Lung (tissue), 12 donors: ENCODE data around the gene ARMC2. TPM values are rescaled to one million over a fixed set of nuclear protein-coding genes. Genes with fewer than 3 reads are reported as not detected.

ENCODE experiments used
- ATAC-seq: fragments of 200-7000 bp; cut with Tn5 transposase; one replicate; pipeline ENCODE4 v1.9.1; 2020; ENCODE audit warnings: moderate number of reproducible peaks; ENCODE audit not compliant: insufficient read depth, low FRiP score
- DNase-seq, 3 donors: peaks; one replicate each; pipeline ENCODE4 v3.0.0-alpha.2; 2013 to 2017
- H3K27ac ChIP-seq, 2 donors: one replicate each; pipeline ENCODE4 v1.5.1; 2013; ENCODE audit warnings: mild to moderate bottlenecking in 2 of 2, moderate library complexity in 2 of 2, control low read depth in 1 of 2, inconsistent platforms in 1 of 2, low read depth in 1 of 2, low read length in 1 of 2
- H3K27me3 ChIP-seq, 3 donors: one replicate each; pipeline ENCODE4 v1.5.1; 2013; ENCODE audit warnings: low read length in 2 of 3; ENCODE audit not compliant: control insufficient read depth in 3 of 3, insufficient read depth in 3 of 3
- H3K36me3 ChIP-seq, 4 donors: one replicate each; pipeline ENCODE4 v1.5.1; 2013; ENCODE audit warnings: low read length in 4 of 4, mild to moderate bottlenecking in 1 of 4, moderate library complexity in 1 of 4; ENCODE audit not compliant: control insufficient read depth in 4 of 4, insufficient read depth in 4 of 4
- H3K4me1 ChIP-seq, 5 donors: one replicate each; pipeline ENCODE4 v1.5.1; 2013; ENCODE audit warnings: low read length in 5 of 5, mild to moderate bottlenecking in 2 of 5, moderate library complexity in 1 of 5; ENCODE audit not compliant: control insufficient read depth in 5 of 5, insufficient read depth in 5 of 5
- H3K4me3 ChIP-seq: one replicate; pipeline ENCODE4 v1.5.1; 2013; ENCODE audit warnings: mild to moderate bottlenecking, control low read depth, moderate library complexity
- H3K9ac ChIP-seq, 2 donors: one replicate each; pipeline ENCODE4 v1.5.1; 2013; ENCODE audit warnings: low read length in 2 of 2, control low read depth in 1 of 2; ENCODE audit not compliant: insufficient read depth in 1 of 2
- H3K9me3 ChIP-seq, 4 donors: one replicate each; pipeline ENCODE4 v1.5.1; 2013; ENCODE audit warnings: low read length in 3 of 4, mild to moderate bottlenecking in 1 of 4, moderate library complexity in 1 of 4; ENCODE audit not compliant: control insufficient read depth in 4 of 4, insufficient read depth in 3 of 4
- WGBS, 2 donors: extraction: QIAGEN DNeasy Blood & Tissue Kit; methylation state at CpG; one replicate each; pipeline ENCODE4 v1.1.7; 2013; 5-methylcytosine and 5-hydroxymethylcytosine counted together
- polyA plus RNA-seq, 2 donors: library from polyadenylated mRNA; stranded (reverse); fragments of 200-250 nt; gene quantifications; one replicate each; pipeline ENCODE4 v1.2.1, GENCODE V29; 2013
- total RNA-seq, 2 donors: library from RNA; depleted of rRNA in 1 of 2; stranded (reverse); fragments of >200 nt in 1 of 2; gene quantifications; one replicate each; pipeline ENCODE4 v1.2.1, GENCODE V29; 2014 to 2021
- TF ChIP-seq, protein P1 (sequence below): IDR thresholded peaks from 2 replicates; pipeline ENCODE4 v1.5.1; 2012; ENCODE audit warnings: mild to moderate bottlenecking; ENCODE audit errors: control extremely low read depth, extremely low read depth
- donor health status: control.
- donor health status: control.
- donor health status: Bipolar disorder and iron deficiency.
- donor health status: healthy.
- donor health status: DM: yes; HTN: yes; CAD: no.

ARMC2 gene
- total and polyA plus RNA-seq, 4 donors, result 2.9 to 16.5 (median 7.4) TPM

DNA sequence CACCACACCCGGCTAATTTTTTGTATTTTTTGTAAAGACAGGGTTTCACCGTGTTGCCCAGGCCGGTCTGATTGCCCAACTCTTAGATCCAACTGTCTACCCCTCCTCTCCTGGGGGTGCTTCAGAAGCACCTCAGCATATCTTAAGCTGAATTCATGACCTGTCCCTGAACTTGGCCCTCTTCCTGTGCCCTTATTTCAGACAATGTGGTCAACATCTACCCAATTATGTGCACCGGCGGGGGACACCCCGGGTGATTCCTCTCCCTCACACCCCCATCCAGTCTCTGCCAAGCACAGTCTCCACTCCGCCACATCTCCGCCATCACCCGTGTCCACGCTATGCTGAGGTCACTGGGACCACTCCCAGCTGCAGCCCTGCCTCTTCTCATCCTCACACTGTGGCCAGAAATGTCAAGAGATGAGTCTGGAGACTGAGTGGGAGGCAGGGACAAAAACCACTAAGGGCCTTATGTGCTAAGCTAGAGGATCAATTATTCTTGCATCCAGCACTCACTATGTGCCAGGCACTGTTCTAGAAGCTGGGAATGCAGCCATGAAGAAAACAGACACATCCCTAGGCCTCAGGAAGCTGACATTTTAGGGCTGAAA, 111.9 kb downstream of the ARMC2 start:
- no peak for ATAC-seq
- no peak overlapping the region for H3K4me3 ChIP-seq
- no peak overlapping the region for H3K9ac ChIP-seq
- no peak for DNase-seq
- TF ChIP-seq, protein P1, sequence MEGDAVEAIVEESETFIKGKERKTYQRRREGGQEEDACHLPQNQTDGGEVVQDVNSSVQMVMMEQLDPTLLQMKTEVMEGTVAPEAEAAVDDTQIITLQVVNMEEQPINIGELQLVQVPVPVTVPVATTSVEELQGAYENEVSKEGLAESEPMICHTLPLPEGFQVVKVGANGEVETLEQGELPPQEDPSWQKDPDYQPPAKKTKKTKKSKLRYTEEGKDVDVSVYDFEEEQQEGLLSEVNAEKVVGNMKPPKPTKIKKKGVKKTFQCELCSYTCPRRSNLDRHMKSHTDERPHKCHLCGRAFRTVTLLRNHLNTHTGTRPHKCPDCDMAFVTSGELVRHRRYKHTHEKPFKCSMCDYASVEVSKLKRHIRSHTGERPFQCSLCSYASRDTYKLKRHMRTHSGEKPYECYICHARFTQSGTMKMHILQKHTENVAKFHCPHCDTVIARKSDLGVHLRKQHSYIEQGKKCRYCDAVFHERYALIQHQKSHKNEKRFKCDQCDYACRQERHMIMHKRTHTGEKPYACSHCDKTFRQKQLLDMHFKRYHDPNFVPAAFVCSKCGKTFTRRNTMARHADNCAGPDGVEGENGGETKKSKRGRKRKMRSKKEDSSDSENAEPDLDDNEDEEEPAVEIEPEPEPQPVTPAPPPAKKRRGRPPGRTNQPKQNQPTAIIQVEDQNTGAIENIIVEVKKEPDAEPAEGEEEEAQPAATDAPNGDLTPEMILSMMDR, result no peak
- no peaks in the 10 kb centered on the region for H3K36me3 ChIP-seq
- no peaks in the 10 kb centered on the region for H3K27me3 ChIP-seq
- no peaks in the 10 kb centered on the region for H3K9me3 ChIP-seq
- no peak overlapping the region for H3K27ac ChIP-seq
- WGBS, 2 donors, result 69 to 75% methylated on average over 10 of the region's 10 CpGs
- peaks cover 0 to 3% (median 0%) of the 10 kb centered on the region in 5 donors for H3K4me1 ChIP-seq

DNA sequence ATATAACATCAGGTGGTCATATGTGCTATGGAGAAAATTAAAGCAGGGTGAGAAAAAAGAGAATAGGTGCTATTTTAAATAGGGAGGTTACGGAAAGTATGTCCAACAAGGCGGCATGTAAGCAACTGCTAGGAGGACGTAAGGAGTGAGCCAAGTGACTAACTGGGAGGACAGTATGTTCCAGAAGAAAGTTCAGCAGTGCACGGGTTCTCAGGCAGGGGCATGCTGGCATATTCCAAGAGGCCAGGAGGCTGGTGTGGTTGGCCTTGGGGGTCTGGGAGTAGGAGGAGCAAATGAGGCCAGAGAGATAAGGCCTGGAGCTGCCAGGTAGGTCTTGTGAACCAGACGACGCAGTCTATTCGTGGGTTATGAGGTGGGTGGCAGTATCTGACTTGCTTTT, 112.4 kb downstream of the ARMC2 start:
- H3K36me3 ChIP-seq, result peaks cover 0 to 3% (median 0%) of the 10 kb centered on the region in 4 donors
- H3K4me1 ChIP-seq, result peaks cover 0 to 3% (median 0%) of the 10 kb centered on the region in 5 donors
- ATAC-seq, result no peak
- H3K27me3 ChIP-seq, result no peaks in the 10 kb centered on the region
- no peak for DNase-seq
- H3K4me3 ChIP-seq, result no peak overlapping the region
- TF ChIP-seq, protein P1, result no peak
- no peaks in the 10 kb centered on the region for H3K9me3 ChIP-seq
- no peak overlapping the region for H3K27ac ChIP-seq
- no peak overlapping the region for H3K9ac ChIP-seq
- 96% methylated on average over 7 of the region's 7 CpGs for WGBS, 2 donors

DNA sequence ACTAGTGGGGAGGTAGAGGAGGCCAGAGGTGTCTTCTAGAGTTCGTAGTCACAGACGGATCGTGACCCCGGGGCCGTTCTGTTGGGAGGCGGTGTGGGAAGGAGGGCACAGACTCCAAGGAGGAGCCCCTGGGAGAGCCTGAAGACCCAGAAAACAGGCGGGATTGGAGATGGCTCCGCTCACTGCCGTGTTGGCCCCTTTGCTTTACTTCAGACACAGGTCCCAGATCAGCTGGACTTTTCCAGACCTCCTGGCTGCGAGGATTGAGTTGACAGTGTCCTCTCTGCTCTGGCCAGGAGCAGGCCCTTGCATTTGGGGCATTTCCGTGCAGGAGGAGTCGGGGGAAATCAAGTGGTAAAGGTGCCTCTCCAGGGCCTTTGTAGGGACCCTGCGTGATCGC, 112.9 kb downstream of the ARMC2 start:
- TF ChIP-seq, protein P1, result no peak
- Histone ChIP-seq H3K4me3 (no peak overlapping the region), H3K9ac (no peak overlapping the region), H3K9me3 (no peaks in the 10 kb centered on the region), H3K4me1 (peaks cover 0 to 3% (median 0%) of the 10 kb centered on the region in 5 donors), H3K27me3 (no peaks in the 10 kb centered on the region), H3K36me3 (peaks cover 0 to 3% (median 0%) of the 10 kb centered on the region in 4 donors), H3K27ac (no peak overlapping the region)
- DNase-seq (no peak), ATAC-seq (no peak)
- WGBS, 2 donors, result 98 to 99% methylated on average over 14 of the region's 14 CpGs

DNA sequence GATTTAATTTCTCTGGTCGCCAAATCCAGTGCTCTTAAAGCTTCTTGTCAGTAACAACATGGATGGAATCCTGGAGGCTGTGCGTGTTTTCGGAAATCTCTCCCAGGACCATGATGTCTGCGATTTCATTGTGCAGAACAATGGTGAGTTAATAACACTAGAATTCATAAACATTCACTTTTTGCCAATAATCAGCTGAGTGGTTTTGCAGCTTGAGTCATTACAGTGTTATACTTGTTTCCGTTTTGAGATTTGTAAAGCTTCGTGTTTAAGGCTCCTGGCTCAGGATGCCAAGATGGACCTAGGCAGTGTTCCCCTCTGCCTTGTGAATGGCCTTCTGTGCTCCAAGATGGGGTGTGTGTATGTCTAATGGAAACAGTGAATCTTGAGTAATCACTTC, 113.8 kb downstream of the ARMC2 start:
- no peaks in the 10 kb centered on the region for H3K9me3 ChIP-seq
- H3K9ac ChIP-seq, result no peak overlapping the region
- TF ChIP-seq, protein P1, result no peak
- 74 to 82% methylated on average over 6 of the region's 6 CpGs for WGBS, 2 donors
- DNase-seq (no peak), ATAC-seq (no peak)
- H3K4me1 ChIP-seq, result peaks cover under 1 to 5% (median 3%) of the 10 kb centered on the region in 5 donors
- H3K36me3 ChIP-seq, result peaks cover 0 to 3% (median 0%) of the 10 kb centered on the region in 4 donors
- H3K4me3 ChIP-seq, result no peak overlapping the region
- H3K27me3 ChIP-seq, result no peaks in the 10 kb centered on the region
- H3K27ac ChIP-seq, result no peak overlapping the region
